Breast epithelium (tissue), 4 donors: ENCODE data around the gene C1QTNF8. TPM values are rescaled to one million over a fixed set of nuclear protein-coding genes. Genes with fewer than 3 reads are reported as not detected.

Source experiments
- DNase-seq, 2 donors: peaks; one replicate each; pipeline ENCODE4 v3.0.0-alpha.2; 2019; ENCODE audit warnings: low spot score in 2 of 2
- H3K27ac ChIP-seq, 2 donors: fragments of 200-600 bp; sonication (generic) in 1 of 2; one replicate each; pipeline ENCODE4 v1.5.1; 2016 to 2019; ENCODE audit warnings: mild to moderate bottlenecking in 1 of 2
- H3K27me3 ChIP-seq, 2 donors: fragments of 200-600 bp; sonication (generic) in 1 of 2; one replicate each; pipeline versions ENCODE4 v1.5.1 to v1.6.0; 2017 to 2019; ENCODE audit warnings: control low read depth in 1 of 2, mild to moderate bottlenecking in 1 of 2
- H3K36me3 ChIP-seq: fragments of 200-600 bp; one replicate; pipeline ENCODE4 v1.5.1; 2019
- H3K4me1 ChIP-seq, 2 donors: fragments of 200-600 bp; sonication (generic); one replicate each; pipeline ENCODE4 v1.5.1; 2016 to 2019; ENCODE audit warnings: control low read depth in 1 of 2
- H3K4me3 ChIP-seq, 3 donors: fragments of 200-600 bp; sonication (generic); 1 replicate in 2 of 3; 2 replicates in 1 of 3; pipeline ENCODE4 v1.5.1; 2016 to 2019; ENCODE audit warnings: mild to moderate bottlenecking in 3 of 3, moderate library complexity in 2 of 3
- H3K9me3 ChIP-seq, 2 donors: fragments of 200-600 bp; sonication (generic) in 1 of 2; one replicate each; pipeline ENCODE4 v1.5.1; 2016 to 2019; ENCODE audit warnings: control low read depth in 1 of 2
- CTCF ChIP-seq, 3 donors: fragments of 450-650 bp; IDR thresholded peaks; one replicate each; pipeline ENCODE4 v1.5.1; 2016 to 2017; ENCODE audit warnings: antibody characterized with exemption in 3 of 3, mild to moderate bottlenecking in 3 of 3, moderate library complexity in 3 of 3
- POLR2A ChIP-seq: fragments of 450-650 bp; IDR thresholded peaks from one replicate; pipeline ENCODE4 v1.6.1; 2016; ENCODE audit warnings: antibody characterized with exemption, mild to moderate bottlenecking, moderate library complexity
- POLR2AphosphoS5 ChIP-seq, 3 donors: sonication (generic); formaldehyde crosslinking; IDR thresholded peaks; one replicate each; pipeline ENCODE4 v1.6.1; 2017; ENCODE audit warnings: antibody characterized with exemption in 3 of 3
- intact Hi-C: fragments of 100-400 bp; cut with DNase I; formaldehyde crosslinking; loops from one replicate; pipeline ENCODE4 v1.15.1; 2023; ENCODE audit warnings: low total_unique reads
- total RNA-seq, 3 donors: library from RNA; depleted of rRNA; stranded (reverse); fragments of >200 nt; gene quantifications; one replicate each; pipeline ENCODE4 v1.1.0, GENCODE V29; 2016

The C1QTNF8 gene
- total RNA-seq, 3 donors from 2014 or later = not detected

- no peaks in the 10 kb centered on the region for H3K4me1 ChIP-seq
- H3K27ac ChIP-seq = no peak overlapping the region
- peaks cover 2 to 76% of the 10 kb centered on the region in 2 donors for H3K27me3 ChIP-seq
- intact Hi-C loops = no loop called here
- no peaks in the 10 kb centered on the region for H3K36me3 ChIP-seq
- DNase-seq = no peak
- H3K4me3 ChIP-seq = no peak overlapping the region
- TF ChIP-seq CTCF (IDR thresholded peaks at IDR 0.05) (no peak), POLR2A (no peak), POLR2AphosphoS5 (IDR thresholded peaks at IDR 0.05) (no peak)
- H3K9me3 ChIP-seq = peaks cover 0 to 8% of the 10 kb centered on the region in 2 donors
These were observed 57.1 kb downstream of the C1QTNF8 start for GRCh38 chr16:1038932-1039331.

Other genes with a start within 250 kb of the C1QTNF8 start
- 10 to 100 TPM; 14.1 to 26.4 (median 21.4) TPM for gene LMF1, start 125.3 kb downstream of the C1QTNF8 start, total RNA-seq
- gene SOX8, start 114.5 kb downstream of the C1QTNF8 start, total RNA-seq = 1 to 10 TPM in 2 of 3 donors, under 1 TPM in 1; 0.32 to 6.6 (median 1.3) TPM
- gene SSTR5, start 23.5 kb downstream of the C1QTNF8 start, total RNA-seq = not detected
- 1 to 10 TPM; 1.6 to 2.5 (median 2.2) TPM for gene CACNA1H, start 56.9 kb upstream of the C1QTNF8 start, total RNA-seq
- gene TPSG1, start 129.0 kb upstream of the C1QTNF8 start, total RNA-seq = 1 to 10 TPM in 1 of 3 donors, under 1 TPM in 1, not detected in 1; 0.73 to 1.8 TPM
- 100 to 1,000 TPM in 1 of 3 donors, 10 to 100 TPM in 1, 1 to 10 TPM in 1; 5.6 to 195 (median 22.4) TPM for gene TPSB2, start 133.9 kb upstream of the C1QTNF8 start, total RNA-seq
- gene TPSAB1, start 144.5 kb upstream of the C1QTNF8 start, total RNA-seq = 100 to 1,000 TPM in 1 of 3 donors, 10 to 100 TPM in 1, 1 to 10 TPM in 1; 5.9 to 156 (median 19.8) TPM
- 1 to 10 TPM; 1.6 to 5.9 (median 2.0) TPM for gene TPSD1, start 159.8 kb upstream of the C1QTNF8 start, total RNA-seq
- 10 to 100 TPM; 52.5 to 67.8 (median 62.2) TPM for gene UBE2I, start 213.4 kb upstream of the C1QTNF8 start, total RNA-seq
- 1 to 10 TPM; 2.7 to 8.2 (median 7.3) TPM for gene BAIAP3, start 237.4 kb upstream of the C1QTNF8 start, total RNA-seq